ENCODE measurements around the gene ROR1. TPM values are rescaled to one million over a fixed set of nuclear protein-coding genes. Genes with fewer than 3 reads are reported as not detected.

Gene ROR1
- total and polyA plus RNA-seq, 9 of the 15 experiments (the other 6 are each of a cell fraction or from before 2014, with no cell fraction given) = 0.02 TPM; not detected in 8

GRCh38 chr1:64127297-64127696 is 353.5 kb downstream of the ROR1 start (continued):
- TF ChIP-seq ZHX1 (conservative IDR thresholded peaks at IDR 0.05; ENCODE audit: low read length) = no peak
- no peak for TF ChIP-seq NR2C1 (IDR thresholded peaks at IDR 0.05)
- TF ChIP-seq NR2C1 (tag; IDR thresholded peaks at IDR 0.05) = no peak
- no peak for TF ChIP-seq RREB1 (CRISPR knock-in tag; IDR thresholded peaks at IDR 0.05)
- no peak for TF ChIP-seq CEBPZ (IDR thresholded peaks at IDR 0.05; ENCODE audit: borderline replicate concordance, low read depth, low read length)
- no peak for TF ChIP-seq CBX2 (IDR thresholded peaks at IDR 0.05; ENCODE audit: insufficient read depth, low read length, poor library complexity, severe bottlenecking)
- TF ChIP-seq E2F1 (CRISPR knock-in tag; IDR thresholded peaks at IDR 0.05) = no peak
- TF ChIP-seq BCL6 (CRISPR knock-in tag; IDR thresholded peaks at IDR 0.05) = no peak
- no peak for TF ChIP-seq POU5F1 (IDR thresholded peaks at IDR 0.05; ENCODE audit: borderline replicate concordance, low read depth, low read length, partially characterized antibody)
- no peak for TF ChIP-seq KLF13 (tag; IDR thresholded peaks at IDR 0.05; ENCODE audit: borderline replicate concordance, low read depth)
- no peak for TF ChIP-seq NFXL1 (CRISPR knock-in tag; IDR thresholded peaks at IDR 0.05)
